GM19193 (cell line): Measurements from ENCODE around the gene KANSL1L.

Experiments
- POLR2A ChIP-seq: IDR thresholded peaks from 4 replicates; pipeline ENCODE4 v1.6.1; 2011; ENCODE audit not compliant: insufficient read depth, insufficient read length; ENCODE audit errors: extremely low read depth

Gene KANSL1L

DNA sequence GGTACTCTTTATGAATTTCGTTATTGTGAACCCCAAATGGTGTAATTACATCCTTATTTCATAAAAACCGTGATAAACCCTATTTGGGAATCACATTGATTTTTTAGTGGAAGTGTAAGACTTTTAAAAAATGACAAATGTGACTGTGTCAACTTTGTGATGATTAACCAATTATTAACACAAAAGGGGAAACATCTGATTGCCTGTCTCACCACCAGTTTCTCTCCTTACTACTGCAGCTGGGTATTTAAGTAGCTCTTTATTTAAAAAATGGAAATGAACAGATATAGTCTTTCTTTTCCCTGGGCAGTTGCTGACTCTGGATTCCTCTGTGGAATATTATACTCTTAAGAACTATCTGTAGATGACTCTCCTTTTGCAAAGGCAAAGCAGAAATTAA lies 180.4 kb downstream of the KANSL1L start:
- TF ChIP-seq POLR2A, result no peak

DNA sequence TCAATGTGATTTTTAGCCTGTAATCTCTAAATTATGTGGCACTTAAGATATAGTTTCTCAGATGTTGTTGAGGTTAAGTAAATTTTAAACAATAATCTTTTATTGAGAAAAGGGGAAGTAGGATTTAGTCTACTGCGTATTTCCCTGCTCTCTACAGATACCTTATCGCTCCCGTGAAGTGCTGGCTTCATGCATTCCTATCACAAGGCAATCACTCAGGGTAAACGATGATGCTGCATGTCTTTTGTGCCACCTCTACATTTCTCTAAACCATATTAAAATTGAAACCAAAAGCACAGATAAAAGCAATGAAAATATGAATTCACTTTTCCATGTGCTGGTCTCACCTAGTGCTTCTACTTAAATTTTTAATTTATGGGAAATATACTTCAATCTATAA lies 183.2 kb downstream of the KANSL1L start:
- no peak for TF ChIP-seq POLR2A

DNA sequence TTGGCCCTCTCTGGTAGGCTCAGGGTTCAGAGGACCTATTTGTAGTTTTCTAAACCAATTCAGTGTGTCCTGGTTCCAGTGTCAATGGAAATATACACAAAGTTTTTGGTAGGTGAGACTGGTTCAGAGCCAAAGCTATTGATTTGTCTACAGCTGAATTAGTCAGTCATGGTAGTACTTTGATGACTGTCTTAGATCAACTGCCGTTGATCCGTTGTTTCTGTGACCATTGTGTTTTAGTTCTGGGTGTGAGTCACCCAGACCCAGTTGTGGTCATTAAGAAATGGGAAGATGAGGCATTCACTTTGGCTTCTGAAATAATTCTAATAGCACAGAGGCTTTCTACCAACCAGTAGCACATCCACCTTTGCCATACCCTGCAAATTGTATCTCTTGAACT lies 184.8 kb downstream of the KANSL1L start:
- TF ChIP-seq POLR2A, result no peak

DNA sequence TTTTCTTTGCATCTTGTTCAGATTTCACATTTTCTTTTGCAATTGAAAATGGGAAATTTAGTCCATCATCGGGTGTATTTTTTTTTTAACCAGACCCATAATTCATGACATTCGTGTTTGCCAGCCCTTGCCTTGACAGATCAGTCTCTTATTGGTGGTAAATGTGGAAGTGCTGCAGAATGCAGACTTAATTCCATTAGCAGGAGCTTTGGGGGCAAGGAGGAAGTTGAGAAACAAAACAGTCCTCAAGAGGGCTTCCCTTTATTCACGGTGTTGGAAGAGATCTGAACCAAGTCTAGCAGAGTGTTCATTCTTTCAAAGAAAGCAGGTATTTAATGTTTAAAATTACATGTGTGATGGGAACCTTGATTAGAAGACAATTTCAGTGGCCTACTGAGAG lies 185.3 kb downstream of the KANSL1L start:
- TF ChIP-seq POLR2A, result no peak

DNA sequence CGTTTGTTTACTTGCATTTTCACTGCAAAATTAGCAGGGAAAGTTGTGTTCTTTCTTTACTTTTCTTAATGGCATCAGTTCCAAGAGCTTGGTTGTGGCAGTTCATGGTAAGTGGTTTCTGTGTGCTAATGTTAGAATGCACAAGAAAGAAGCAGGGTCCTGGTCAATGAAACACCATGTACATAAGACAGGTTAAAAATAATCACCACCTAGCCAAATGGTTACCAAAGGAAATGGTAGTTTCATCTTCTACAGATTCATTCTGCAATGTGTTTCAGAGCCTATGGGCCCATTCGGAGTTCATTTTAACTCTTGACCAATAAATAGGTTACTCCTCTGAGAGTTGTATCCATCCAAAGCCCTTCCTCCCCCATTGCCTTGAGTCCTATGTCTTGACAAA lies 186.9 kb downstream of the KANSL1L start:
- no peak for TF ChIP-seq POLR2A

DNA sequence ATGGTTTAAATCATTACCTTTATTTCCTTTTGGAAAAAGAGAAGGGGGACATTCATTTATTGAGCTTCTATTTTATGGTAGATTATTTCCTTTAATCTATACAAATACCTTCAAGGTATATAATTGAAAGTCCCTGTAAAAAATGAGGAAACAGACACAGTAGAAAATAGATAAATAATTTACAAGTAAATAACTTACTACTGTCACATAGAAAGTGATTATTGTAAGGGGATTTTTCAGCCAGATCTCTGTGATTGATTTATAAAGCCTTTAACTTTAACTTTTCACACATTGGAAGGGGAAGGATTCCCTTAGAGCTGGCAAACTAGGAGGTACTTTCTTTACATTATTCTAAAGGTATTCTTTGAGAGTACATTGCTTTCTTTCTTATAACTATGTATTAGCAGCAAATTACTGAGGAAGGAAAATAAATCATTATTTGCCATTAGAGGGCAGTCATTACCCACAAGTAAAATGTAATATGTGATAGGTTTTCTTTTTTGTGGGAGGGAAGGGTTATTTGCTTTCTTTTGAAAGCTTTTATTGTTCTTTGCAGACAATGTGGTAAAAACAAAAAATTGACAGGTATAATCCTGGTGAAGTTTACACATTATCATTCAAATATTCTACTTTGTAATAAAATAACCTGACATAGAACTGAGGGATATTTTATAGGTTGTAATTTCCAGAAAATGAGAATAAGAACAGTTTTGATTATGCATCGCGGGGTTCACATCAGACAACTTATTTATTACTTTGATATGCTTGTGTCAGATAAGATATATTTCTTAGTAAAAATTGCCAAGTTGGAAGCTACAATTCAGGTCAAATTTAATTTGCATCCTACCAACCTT lies 193.6 kb downstream of the KANSL1L start:
- TF ChIP-seq POLR2A, result no peak

DNA sequence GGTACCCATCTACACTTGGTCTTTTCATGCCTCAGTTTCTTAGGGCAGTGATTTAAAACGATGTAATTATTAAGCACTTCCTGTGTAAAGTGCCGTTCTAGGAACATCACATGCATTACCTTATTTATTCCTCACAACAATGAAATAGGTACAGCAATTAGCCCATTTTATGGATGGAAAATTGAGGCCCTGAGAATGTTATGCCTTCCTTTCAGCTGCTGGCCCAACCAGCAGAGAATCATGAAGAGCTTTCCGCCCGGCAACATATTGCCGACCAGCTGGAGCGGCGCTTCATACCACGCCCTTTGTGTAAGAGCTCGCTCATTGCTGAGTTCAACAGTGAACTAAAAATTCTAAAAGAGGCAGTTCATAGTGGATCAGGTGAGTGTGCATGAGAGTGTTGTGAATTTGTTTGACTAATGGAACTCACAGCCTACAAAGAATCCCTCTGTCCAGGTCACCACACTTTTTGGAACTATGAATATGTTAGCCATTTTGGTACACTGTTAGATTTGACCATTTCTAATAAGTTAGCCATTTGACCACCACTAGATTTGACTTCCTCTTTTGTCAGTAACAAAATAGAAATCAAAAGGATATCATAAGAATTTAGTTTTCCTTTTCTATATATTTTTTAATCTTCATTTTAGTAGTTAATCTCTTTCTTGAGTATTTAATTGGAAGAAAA lies 194.4 kb downstream of the KANSL1L start:
- TF ChIP-seq POLR2A, result no peak

DNA sequence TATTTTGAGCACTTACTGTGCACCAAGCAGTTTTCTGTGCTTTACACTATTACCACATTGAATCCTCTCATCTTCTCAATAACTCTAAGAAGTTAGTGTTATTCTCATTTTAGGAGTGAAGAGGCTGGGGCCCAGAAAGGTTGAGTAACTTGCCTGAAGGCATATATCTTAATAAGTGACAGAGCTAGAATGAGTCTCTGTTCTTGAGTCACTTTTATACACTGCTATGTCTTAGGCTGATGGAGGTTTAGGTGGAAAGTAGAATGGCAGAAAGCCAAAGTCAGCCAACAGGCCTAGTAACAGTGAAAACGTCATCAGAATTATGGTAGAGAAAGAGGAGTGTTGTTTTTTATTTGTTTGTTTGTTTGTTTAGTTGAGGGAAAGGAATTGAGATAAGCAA lies 196.6 kb downstream of the KANSL1L start:
- no peak for TF ChIP-seq POLR2A

DNA sequence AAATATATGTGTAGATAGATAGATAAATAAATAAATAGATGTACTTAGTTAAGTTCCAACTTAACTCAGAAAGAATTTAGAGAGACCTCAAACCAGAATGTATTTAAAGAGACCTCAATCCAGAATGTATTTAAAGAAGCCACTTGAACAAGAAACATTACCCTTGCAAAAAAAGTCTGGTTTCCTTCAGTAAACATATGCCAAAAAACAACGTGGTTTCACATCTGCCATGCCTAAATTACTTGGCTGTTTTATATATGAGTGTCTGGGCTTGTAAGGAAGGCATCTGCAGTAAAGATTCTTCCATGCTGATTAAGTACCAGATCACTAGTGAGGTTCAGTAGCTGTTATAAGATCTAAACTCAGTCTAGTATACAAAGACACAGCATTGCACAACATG lies 197.9 kb downstream of the KANSL1L start:
- no peak for TF ChIP-seq POLR2A
